ENCODE data around the gene CD44.

Gene CD44

DNA sequence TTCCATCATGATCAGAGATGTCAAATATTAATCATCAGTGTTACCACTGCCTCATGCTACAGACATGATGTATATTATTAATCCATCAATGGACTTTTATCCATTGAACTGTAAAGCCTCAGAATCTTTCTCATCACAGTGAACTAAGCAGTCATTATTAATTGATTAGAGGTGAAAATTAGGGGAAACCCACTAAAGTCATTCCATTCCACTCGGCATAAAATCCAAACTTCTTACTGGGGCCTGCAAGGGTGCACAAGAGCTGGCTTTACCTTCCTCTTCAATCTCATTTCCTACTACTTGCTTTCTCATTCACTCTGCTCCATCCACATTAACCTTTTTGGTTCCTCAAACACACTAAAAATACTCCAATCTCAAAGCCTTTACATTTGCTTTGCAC lies 7.9 kb upstream of the CD44 start:
- TF ChIP-seq, protein P1, sequence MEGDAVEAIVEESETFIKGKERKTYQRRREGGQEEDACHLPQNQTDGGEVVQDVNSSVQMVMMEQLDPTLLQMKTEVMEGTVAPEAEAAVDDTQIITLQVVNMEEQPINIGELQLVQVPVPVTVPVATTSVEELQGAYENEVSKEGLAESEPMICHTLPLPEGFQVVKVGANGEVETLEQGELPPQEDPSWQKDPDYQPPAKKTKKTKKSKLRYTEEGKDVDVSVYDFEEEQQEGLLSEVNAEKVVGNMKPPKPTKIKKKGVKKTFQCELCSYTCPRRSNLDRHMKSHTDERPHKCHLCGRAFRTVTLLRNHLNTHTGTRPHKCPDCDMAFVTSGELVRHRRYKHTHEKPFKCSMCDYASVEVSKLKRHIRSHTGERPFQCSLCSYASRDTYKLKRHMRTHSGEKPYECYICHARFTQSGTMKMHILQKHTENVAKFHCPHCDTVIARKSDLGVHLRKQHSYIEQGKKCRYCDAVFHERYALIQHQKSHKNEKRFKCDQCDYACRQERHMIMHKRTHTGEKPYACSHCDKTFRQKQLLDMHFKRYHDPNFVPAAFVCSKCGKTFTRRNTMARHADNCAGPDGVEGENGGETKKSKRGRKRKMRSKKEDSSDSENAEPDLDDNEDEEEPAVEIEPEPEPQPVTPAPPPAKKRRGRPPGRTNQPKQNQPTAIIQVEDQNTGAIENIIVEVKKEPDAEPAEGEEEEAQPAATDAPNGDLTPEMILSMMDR (IDR thresholded peaks at IDR 0.05; ENCODE audit: extremely low read depth, insufficient read depth, missing control alignments), result no peak
- DNase-seq (ENCODE audit: low spot score), result no peak
- in situ Hi-C loops (cut with MboI; ENCODE audit: low pct_unique_long_range_greater_than_20kb, low sequenced_read_pairs, unreplicated experiment), result loop anchor here (10.0 kb wide), 1 partner anchor 116 kb away; no protein-coding TSS in a partner anchor

GRCh38 chr11:35131886-35132285 lies 7.1 kb upstream of the CD44 start:
- DNase-seq (ENCODE audit: low spot score), result no peak
- in situ Hi-C loops (cut with MboI; ENCODE audit: low pct_unique_long_range_greater_than_20kb, low sequenced_read_pairs, unreplicated experiment), result loop anchor here (10.0 kb wide), 1 partner anchor 117 kb away; no protein-coding TSS in a partner anchor
- TF ChIP-seq, protein P1 (IDR thresholded peaks at IDR 0.05; ENCODE audit: extremely low read depth, insufficient read depth, missing control alignments), result no peak

DNA sequence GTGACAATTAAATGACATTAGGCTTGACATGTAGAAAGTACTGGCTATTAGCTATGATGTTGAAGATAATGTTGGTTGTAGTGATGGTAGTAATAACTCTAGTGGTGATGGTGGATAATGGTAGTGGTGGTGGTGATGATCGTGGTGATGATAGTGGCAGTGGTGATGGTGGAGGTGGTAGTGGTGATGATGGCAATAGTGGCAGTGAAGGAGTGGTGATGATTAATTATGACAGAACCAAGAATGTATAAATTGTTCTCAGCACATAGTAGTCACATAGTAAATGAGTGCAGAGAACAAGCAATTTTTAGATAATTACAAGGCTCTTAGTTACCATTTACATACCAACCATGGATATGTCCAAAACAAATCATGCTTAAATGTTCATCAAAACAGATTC lies 5.3 kb upstream of the CD44 start:
- DNase-seq (ENCODE audit: low spot score), result no peak
- in situ Hi-C loops (cut with MboI; ENCODE audit: low pct_unique_long_range_greater_than_20kb, low sequenced_read_pairs, unreplicated experiment), result loop anchor here (10.0 kb wide), 1 partner anchor 119 kb away; no protein-coding TSS in a partner anchor
- TF ChIP-seq, protein P1 (IDR thresholded peaks at IDR 0.05; ENCODE audit: extremely low read depth, insufficient read depth, missing control alignments), result no peak

DNA sequence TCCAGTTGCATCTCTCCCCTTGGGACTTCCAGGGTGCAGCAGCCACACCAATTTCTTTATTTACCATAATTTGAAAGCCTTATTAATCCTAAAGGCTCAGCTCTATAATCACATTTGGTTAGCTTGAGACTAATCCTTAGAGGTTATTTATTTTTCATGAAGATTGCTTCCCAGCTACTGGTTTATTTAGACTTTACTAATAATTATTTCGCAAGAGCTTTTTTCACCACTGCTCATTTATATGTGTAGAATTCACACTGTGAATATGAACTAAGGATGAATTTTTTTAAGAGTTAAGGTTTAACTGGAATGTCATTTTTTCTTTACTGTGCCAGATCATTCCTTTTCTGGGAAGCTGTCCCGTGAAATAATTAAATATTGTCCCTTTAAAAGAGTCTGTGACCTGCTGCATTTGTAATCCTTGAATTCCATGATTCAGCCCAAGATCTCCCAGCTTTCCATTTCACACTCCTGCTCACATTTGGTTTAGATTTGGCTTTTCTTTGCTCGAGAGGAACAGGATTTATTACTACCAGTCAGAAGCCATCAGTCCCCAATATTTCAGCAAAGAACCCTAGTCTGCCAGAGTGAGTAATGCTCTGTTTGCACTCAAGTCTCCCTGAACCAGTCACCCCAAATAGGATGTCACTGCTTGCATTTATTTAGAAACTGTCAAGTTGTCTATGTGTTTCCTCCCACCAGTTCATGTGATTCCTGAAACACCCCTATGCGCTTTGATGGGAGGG lies 4.4 kb upstream of the CD44 start:
- in situ Hi-C loops (cut with MboI; ENCODE audit: low pct_unique_long_range_greater_than_20kb, low sequenced_read_pairs, unreplicated experiment), result loop anchor here (10.0 kb wide), 1 partner anchor 120 kb away; no protein-coding TSS in a partner anchor
- no peak for DNase-seq (ENCODE audit: low spot score)
- TF ChIP-seq, protein P1 (IDR thresholded peaks at IDR 0.05; ENCODE audit: extremely low read depth, insufficient read depth, missing control alignments), result no peak

GRCh38 chr11:35135222-35135621 lies 3.7 kb upstream of the CD44 start:
- TF ChIP-seq, protein P1 (IDR thresholded peaks at IDR 0.05; ENCODE audit: extremely low read depth, insufficient read depth, missing control alignments), result no peak
- DNase-seq (ENCODE audit: low spot score), result no peak
- in situ Hi-C loops (cut with MboI; ENCODE audit: low pct_unique_long_range_greater_than_20kb, low sequenced_read_pairs, unreplicated experiment), result loop anchor here (10.0 kb wide), 1 partner anchor 120 kb away; no protein-coding TSS in a partner anchor

- TF ChIP-seq, protein P1 (IDR thresholded peaks at IDR 0.05; ENCODE audit: extremely low read depth, insufficient read depth, missing control alignments), result no peak
- in situ Hi-C loops (cut with MboI; ENCODE audit: low pct_unique_long_range_greater_than_20kb, low sequenced_read_pairs, unreplicated experiment), result loop anchor here (10.0 kb wide), 1 partner anchor 122 kb away; no protein-coding TSS in a partner anchor
- DNase-seq (ENCODE audit: low spot score), result no peak
These were observed 2.7 kb upstream of the CD44 start for GRCh38 chr11:35136311-35136710.
